ENCODE data around the gene PIRT.

The PIRT gene

GRCh38 chr17:10815319-10815718 is 22.6 kb downstream of the PIRT start:
- DNase-seq = no peak

DNA sequence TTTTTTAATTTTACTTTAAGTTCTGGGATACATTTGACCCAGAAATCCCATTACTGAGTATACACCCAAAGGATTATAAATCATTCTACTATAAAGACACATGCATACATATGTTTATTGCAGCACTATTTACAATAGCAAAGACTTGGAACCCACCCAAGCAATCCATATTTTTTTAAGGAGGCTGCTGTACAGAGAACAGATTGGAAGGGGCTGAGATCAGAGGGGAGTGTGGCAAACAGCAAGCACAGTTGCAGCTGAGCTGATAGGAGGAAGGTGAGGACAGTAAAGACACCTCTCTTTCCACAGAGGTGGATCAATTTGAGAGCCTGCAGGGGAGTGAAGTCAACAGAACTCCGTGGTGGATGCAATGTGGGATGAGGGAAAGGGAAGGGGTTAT is 23.8 kb downstream of the PIRT start:
- DNase-seq = no peak

GRCh38 chr17:10812674-10813073 is 25.2 kb downstream of the PIRT start:
- DNase-seq = no peak

- no peak for DNase-seq
Observed at GRCh38 chr17:10809605-10810004, 28.3 kb downstream of the PIRT start.

- no peak for DNase-seq
Observed at GRCh38 chr17:10807704-10808128, 30.2 kb downstream of the PIRT start.

- no peak for DNase-seq
Observed at GRCh38 chr17:10806545-10807262, 31.2 kb downstream of the PIRT start.

GRCh38 chr17:10805911-10806310 is 32.0 kb downstream of the PIRT start:
- no peak for DNase-seq

DNA sequence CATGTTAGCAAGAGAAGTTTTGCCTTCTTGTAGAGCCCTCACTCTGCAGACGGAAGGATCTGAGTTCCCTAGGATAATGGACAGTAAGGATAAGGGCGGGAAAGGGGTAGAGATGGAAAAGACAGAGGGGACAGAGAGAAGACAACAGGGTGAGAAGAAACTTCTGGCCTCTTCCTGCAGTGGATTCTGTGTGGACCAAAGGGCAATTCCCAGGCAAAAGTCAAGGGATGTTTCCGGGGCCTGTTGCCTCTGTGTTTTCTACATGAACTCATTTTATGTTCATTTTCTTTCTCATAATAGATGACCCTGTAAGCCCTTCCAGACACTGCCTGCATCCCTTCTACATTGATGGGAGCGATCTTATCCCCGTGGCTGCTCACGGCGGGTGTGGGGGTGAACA is 33.3 kb downstream of the PIRT start:
- DNase-seq = no peak

- DNase-seq = no peak
Observed at GRCh38 chr17:10803830-10804475, 33.9 kb downstream of the PIRT start, which contains the start of gene TMEM238L. Gene TMEM238L (minus strand): TSS chr17:10804099. CDS start chr17:10803963, 136 bp downstream.

GRCh38 chr17:10803350-10803749 is 34.5 kb downstream of the PIRT start:
- no peak for DNase-seq

DNA sequence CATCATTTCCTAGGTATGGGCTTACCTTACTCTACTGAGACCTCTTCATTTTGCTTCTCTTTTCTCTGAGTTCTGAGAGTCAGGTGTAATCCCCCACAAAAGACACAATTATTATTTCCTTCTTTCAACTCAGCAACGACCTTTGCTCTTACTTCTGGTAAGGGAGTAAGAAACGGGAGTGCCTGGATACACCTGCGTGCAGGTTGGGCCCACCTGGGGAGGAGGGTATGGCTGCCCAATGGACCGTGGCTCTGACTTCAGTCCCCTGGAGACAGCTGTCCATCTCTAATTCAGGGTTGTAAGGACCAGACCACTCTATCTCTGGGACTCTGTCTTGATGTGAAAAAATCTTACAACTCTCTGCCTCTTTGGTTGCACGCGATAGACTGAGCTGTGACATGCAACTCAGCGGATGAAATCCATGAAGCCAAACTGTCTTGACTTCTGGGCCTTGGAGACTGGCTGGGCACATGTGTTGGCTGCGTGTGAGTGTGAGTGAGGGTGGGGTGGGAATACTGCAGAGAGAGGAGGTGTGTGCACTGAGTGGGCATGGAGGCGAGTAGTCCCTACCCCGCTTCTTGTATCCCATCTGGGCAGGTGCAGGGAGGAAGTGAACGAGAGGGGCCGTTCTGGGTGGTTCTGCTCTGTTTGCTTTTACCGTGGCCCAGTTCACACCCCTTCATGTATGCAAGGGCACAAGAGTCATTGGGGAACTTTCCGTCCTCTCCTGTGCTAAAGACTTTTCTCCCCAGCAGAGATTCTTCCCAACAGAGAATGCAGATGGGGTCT is 35.2 kb downstream of the PIRT start:
- no peak for DNase-seq

GRCh38 chr17:10799407-10799806 is 38.5 kb downstream of the PIRT start:
- no peak for DNase-seq

GRCh38 chr17:10798910-10799309 is 39.0 kb downstream of the PIRT start:
- no peak for DNase-seq

DNA sequence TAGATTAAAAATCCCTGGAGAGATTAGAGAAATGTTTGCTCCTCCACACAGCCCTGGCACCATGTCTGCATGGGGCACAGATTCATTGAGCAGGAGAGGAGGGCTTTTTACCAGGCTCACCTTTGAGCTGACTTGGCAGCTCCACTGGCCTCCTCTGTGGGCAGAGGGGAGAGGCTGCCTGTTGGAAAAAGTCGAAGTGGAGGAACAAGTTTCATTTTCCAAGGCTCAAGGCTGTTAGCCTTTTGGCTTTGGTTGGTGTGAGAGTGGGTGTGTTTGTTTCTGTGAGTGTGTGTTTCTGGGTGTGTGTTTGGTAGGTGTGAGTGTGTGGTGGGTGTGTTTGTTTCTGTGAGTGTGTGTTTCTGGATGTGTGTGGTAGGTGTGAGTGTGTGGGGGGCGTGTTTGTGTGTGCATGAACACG is 39.5 kb downstream of the PIRT start:
- no peak for DNase-seq

GRCh38 chr17:10797476-10798328 is 40.2 kb downstream of the PIRT start:
- DNase-seq = no peak

- DNase-seq = no peak
Observed at GRCh38 chr17:10793816-10794215, 44.1 kb downstream of the PIRT start.

- no peak for DNase-seq
Observed at GRCh38 chr17:10793256-10793655, 44.6 kb downstream of the PIRT start.

DNA sequence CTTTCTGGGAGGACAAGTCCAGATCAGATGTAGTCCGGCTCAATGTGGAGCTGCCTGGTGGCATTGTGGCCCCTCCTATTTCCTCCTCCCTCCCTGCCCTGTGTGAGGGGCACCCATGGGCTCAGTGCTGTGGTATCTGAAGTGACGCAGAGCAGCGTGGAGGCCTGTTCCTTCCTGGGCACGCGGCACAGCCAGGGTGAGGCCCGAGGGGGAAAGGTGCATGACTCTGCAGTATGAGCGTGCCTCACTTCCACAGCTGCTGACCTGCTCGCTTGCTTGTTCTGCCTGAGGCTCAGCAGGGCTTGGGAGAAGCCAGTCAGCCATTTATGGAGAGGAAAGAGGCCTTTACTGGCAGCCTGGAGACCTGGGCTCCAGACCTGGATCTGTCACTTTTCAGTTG is 45.7 kb downstream of the PIRT start:
- DNase-seq = no peak

DNA sequence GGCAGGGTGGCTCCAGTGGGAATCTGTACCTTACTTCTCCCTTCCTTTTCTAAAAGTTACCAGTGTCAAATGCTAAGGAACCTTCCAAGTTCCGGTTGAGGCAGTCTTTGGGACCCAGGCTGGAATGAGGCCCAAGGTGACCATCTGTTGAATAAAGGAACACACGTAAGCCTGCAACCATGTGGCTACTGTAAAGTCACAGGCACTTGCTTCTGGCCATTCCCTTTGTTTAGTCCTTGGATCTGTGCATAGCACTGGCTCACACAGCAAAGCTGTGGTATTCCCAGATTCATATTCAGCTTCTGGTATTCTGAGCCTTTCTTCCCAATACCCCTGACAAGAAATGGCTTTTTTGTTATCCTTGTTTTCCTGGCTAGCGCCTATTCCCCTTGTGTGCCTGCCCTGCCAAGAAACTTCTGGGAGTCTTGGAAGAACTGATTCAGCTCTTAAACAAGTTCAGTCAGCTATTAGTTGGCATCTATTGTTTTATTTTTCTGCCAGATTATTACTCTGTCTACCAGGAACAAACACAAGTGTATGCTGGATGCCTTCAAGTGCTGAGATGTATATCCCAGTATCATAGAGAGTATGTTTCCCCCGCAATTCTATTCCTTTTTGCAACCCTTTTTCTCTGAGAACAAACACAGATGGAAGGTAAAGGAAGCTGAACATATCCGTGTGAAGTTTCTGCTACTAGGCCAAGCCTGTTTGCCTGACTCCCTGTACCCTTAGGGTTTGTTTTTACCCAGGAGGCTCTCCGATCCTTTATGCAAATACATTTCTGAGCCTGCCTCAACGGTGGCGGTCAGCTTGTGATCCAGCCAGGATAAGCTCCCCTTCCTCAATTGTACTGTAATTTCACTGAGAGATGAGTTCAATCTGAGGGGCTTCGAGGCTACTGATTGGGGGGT is 47.1 kb downstream of the PIRT start:
- DNase-seq = no peak

DNA sequence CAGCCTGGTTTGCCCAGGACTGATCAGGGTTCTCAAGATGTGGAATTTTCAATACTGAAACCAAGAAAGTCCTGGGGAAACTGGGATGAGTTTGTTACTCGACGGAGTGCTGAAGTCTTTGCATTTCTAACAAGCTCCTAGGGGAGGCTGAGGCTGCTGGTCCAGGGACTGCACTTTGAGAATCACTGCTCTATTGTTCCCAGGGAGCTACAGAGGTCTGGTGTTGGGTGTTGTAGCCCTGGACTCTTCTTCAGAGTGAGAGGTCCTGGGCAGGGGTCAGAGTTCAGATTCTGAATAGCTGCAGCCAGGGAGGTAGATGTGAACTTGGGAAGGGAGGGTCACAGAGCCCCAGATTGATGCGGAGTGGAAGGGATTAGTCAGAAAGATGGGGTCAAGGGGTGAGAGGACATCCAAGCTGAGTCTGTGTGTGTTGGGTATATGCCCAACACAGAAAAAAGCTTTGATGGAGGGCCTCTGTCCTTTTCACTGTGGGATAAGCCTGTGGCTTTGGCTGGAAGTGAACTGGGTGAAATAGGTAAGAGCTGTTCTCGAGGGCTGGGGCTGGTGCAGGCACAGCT is 48.1 kb downstream of the PIRT start:
- DNase-seq = no peak

GRCh38 chr17:10787306-10788045 is 50.4 kb downstream of the PIRT start:
- DNase-seq = no peak
